H9 (cell line): ENCODE data around the gene MLIP. TPM values are rescaled to one million over a fixed set of nuclear protein-coding genes. Genes with fewer than 3 reads are reported as not detected.

ENCODE experiments used
- DNase-seq: peaks from one replicate; pipeline ENCODE4 v3.0.0-alpha.2; 2017
- H2AFZ ChIP-seq: one replicate; pipeline ENCODE4 v1.6.1; 2013; ENCODE audit warnings: mild to moderate bottlenecking, low read length, control low read depth, moderate library complexity
- H2AK5ac ChIP-seq: 2 replicates; pipeline ENCODE4 v1.6.1; 2013; ENCODE audit warnings: low read length, control low read depth, mixed read lengths; ENCODE audit not compliant: insufficient read length
- H2BK120ac ChIP-seq: one replicate; pipeline ENCODE4 v1.6.1; 2013; ENCODE audit warnings: low read depth, mild to moderate bottlenecking, low read length, control low read depth, inconsistent platforms; ENCODE audit not compliant: poor library complexity, severe bottlenecking
- H2BK12ac ChIP-seq: 2 replicates; pipeline ENCODE4 v1.6.1; 2013; ENCODE audit warnings: low read length, control low read depth, mixed read lengths, low read depth; ENCODE audit not compliant: insufficient read length
- H2BK15ac ChIP-seq: 2 replicates; pipeline ENCODE4 v1.6.1; 2013; ENCODE audit warnings: low read depth, low read length, control low read depth
- H2BK20ac ChIP-seq: one replicate; pipeline ENCODE4 v1.6.1; 2013; ENCODE audit warnings: low read depth, mild to moderate bottlenecking, low read length, control low read depth, inconsistent platforms; ENCODE audit not compliant: poor library complexity, severe bottlenecking
- H2BK5ac ChIP-seq: 2 replicates; pipeline ENCODE4 v1.6.1; 2013; ENCODE audit warnings: low read length, control low read depth, mixed read lengths; ENCODE audit not compliant: insufficient read length
- H3K14ac ChIP-seq: 2 replicates; pipeline ENCODE4 v1.6.1; 2013; ENCODE audit warnings: low read length, control low read depth; ENCODE audit not compliant: insufficient read depth
- H3K18ac ChIP-seq: 2 replicates; pipeline ENCODE4 v1.6.1; 2013; ENCODE audit warnings: low read depth, mild to moderate bottlenecking, mixed read lengths, low read length, control low read depth; ENCODE audit not compliant: insufficient read length
- H3K23ac ChIP-seq: 2 replicates; pipeline ENCODE4 v1.6.1; 2013; ENCODE audit warnings: low read length, control low read depth, mixed read lengths, low read depth; ENCODE audit not compliant: insufficient read length
- H3K23me2 ChIP-seq: 2 replicates; pipeline ENCODE4 v1.6.1; 2013; ENCODE audit warnings: low read depth, mild to moderate bottlenecking, mixed read lengths, low read length, control low read depth; ENCODE audit not compliant: insufficient read length, poor library complexity, severe bottlenecking
- H3K27ac ChIP-seq: 2 replicates; pipeline ENCODE4 v1.5.1; 2013; ENCODE audit warnings: low read length, control low read depth, mixed read lengths, low read depth; ENCODE audit not compliant: insufficient read length
- H3K27me3 ChIP-seq: 2 replicates; pipeline ENCODE4 v1.6.1; 2013; ENCODE audit warnings: low read length, control low read depth, inconsistent platforms; ENCODE audit not compliant: insufficient read depth
- H3K4ac ChIP-seq: 2 replicates; pipeline ENCODE4 v1.6.1; 2013; ENCODE audit warnings: low read depth, mild to moderate bottlenecking, control low read depth, inconsistent platforms, low read length, moderate library complexity
- H3K4me1 ChIP-seq: 2 replicates; pipeline ENCODE4 v1.6.1; 2013; ENCODE audit warnings: low read length, control low read depth, inconsistent platforms; ENCODE audit not compliant: insufficient read depth
- H3K4me2 ChIP-seq: 2 replicates; pipeline ENCODE4 v1.6.1; 2013; ENCODE audit warnings: low read length, control low read depth, mixed read lengths; ENCODE audit not compliant: insufficient read length, insufficient read depth
- H3K56ac ChIP-seq: 2 replicates; pipeline ENCODE4 v1.6.1; 2013; ENCODE audit warnings: low read depth, mild to moderate bottlenecking, mixed read lengths, low read length, control low read depth; ENCODE audit not compliant: insufficient read length
- H3K79me1 ChIP-seq: 2 replicates; pipeline ENCODE4 v1.6.1; 2013; ENCODE audit warnings: low read depth, mild to moderate bottlenecking, moderate library complexity, low read length, control low read depth, inconsistent platforms; ENCODE audit not compliant: insufficient read depth, poor library complexity, severe bottlenecking
- H3K79me2 ChIP-seq: 2 replicates; pipeline ENCODE4 v1.6.1; 2013; ENCODE audit warnings: low read length, control low read depth, inconsistent platforms; ENCODE audit not compliant: insufficient read depth
- H3K9ac ChIP-seq: 2 replicates; pipeline ENCODE4 v1.6.1; 2013; ENCODE audit warnings: low read length, control low read depth, mixed read lengths; ENCODE audit not compliant: insufficient read length; ENCODE audit errors: extremely low read depth
- H3K9me3 ChIP-seq: one replicate; pipeline ENCODE4 v1.6.1; 2013; ENCODE audit warnings: low read depth, low read length, inconsistent platforms; ENCODE audit not compliant: control insufficient read depth
- H3T11ph ChIP-seq: one replicate; pipeline ENCODE4 v1.6.1; 2013; ENCODE audit warnings: mild to moderate bottlenecking, low read length, control low read depth, inconsistent platforms
- H4K20me1 ChIP-seq: one replicate; pipeline ENCODE4 v1.6.1; 2013; ENCODE audit not compliant: control insufficient read depth, insufficient read length, insufficient read depth
- H4K5ac ChIP-seq: 2 replicates; pipeline ENCODE4 v1.6.1; 2013; ENCODE audit warnings: low read depth, mild to moderate bottlenecking, mixed read lengths, low read length, control low read depth; ENCODE audit not compliant: insufficient read length
- H4K8ac ChIP-seq: replicated peaks from 2 replicates; pipeline ENCODE4 v1.6.1; 2013; ENCODE audit warnings: low read length, control low read depth, mixed read lengths, low read depth; ENCODE audit not compliant: insufficient read length
- H4K91ac ChIP-seq: 2 replicates; pipeline ENCODE4 v1.6.1; 2013; ENCODE audit warnings: low read depth, mild to moderate bottlenecking, moderate library complexity, mixed read lengths, low read length, control low read depth; ENCODE audit not compliant: insufficient read length
- H3K27ac Mint-ChIP-seq, 3 experiments: 2 replicates in 2 of 3; 3 replicates in 1 of 3; pipeline ENCODE4 v1.8.0; 2020 to 2021; ENCODE audit warnings: mixed read lengths in 3 of 3, mild to moderate bottlenecking in 1 of 3, moderate library complexity in 1 of 3
- H3K27me3 Mint-ChIP-seq: 2 replicates; pipeline ENCODE4 v1.8.0; 2021; ENCODE audit warnings: low read depth, mild to moderate bottlenecking, moderate library complexity, mixed read lengths
- H3K36me3 Mint-ChIP-seq, 3 experiments: 2 replicates in 2 of 3; 3 replicates in 1 of 3; pipeline ENCODE4 v1.8.0; 2020 to 2021; ENCODE audit warnings: low read depth in 3 of 3, mixed read lengths in 3 of 3; ENCODE audit not compliant: insufficient read depth in 1 of 3
- H3K4me1 Mint-ChIP-seq, 2 experiments: 2 replicates each; pipeline ENCODE4 v1.8.0; 2020; ENCODE audit warnings: mixed read lengths in 2 of 2
- H3K4me3 Mint-ChIP-seq, 2 experiments: 2 replicates in 1 of 2; 3 replicates in 1 of 2; pipeline ENCODE4 v1.8.0; 2020 to 2021; ENCODE audit warnings: mild to moderate bottlenecking in 2 of 2, mixed read lengths in 2 of 2, moderate library complexity in 1 of 2
- H3K9me3 Mint-ChIP-seq, 2 experiments: 2 replicates in 1 of 2; 3 replicates in 1 of 2; pipeline ENCODE4 v1.8.0; 2020; ENCODE audit warnings: mild to moderate bottlenecking in 2 of 2, mixed read lengths in 2 of 2, moderate library complexity in 1 of 2
- WGBS: extraction: QIAGEN DNeasy Blood & Tissue Kit; methylation state at CpG from one replicate; pipeline ENCODE4 v1.1.7; 2013; ENCODE audit warnings: missing lambda C conversion rate, low lambda C conversion rate, mixed read lengths; ENCODE audit not compliant: insufficient read length; ENCODE audit errors: extremely low coverage; 5-methylcytosine and 5-hydroxymethylcytosine counted together
- total RNA-seq: library from RNA; stranded (reverse); gene quantifications from 2 replicates; pipeline ENCODE4 v1.2.1, GENCODE V29; 2021
- TF ChIP-seq, protein P1 (sequence below): fragments of 200-600 bp; sonication (generic); conservative IDR thresholded peaks from 3 replicates; pipeline ENCODE4 v1.8.0; 2021; ENCODE audit warnings: antibody characterized with exemption, mild to moderate bottlenecking

The MLIP gene
- total RNA-seq, 1 experiment from 2014 or later, result not detected

GRCh38 chr6:54115966-54116365 lies 4.7 kb downstream of the MLIP start:
- H2BK20ac ChIP-seq, result no peak overlapping the region
- peak overlapping the region; percentile 36 for H2AFZ ChIP-seq
- no peaks in the 10 kb centered on the region for H4K20me1 ChIP-seq
- H3K4me1 Mint-ChIP-seq, result peaks cover 10 to 11% of the 10 kb centered on the region in 2 experiments
- no peaks in the 10 kb centered on the region for H3K23me2 ChIP-seq
- H3K18ac ChIP-seq, result no peak overlapping the region
- no peak overlapping the region for H4K5ac ChIP-seq
- H3K9ac ChIP-seq, result no peak overlapping the region
- no peak overlapping the region for H3K56ac ChIP-seq
- TF ChIP-seq, protein P1, sequence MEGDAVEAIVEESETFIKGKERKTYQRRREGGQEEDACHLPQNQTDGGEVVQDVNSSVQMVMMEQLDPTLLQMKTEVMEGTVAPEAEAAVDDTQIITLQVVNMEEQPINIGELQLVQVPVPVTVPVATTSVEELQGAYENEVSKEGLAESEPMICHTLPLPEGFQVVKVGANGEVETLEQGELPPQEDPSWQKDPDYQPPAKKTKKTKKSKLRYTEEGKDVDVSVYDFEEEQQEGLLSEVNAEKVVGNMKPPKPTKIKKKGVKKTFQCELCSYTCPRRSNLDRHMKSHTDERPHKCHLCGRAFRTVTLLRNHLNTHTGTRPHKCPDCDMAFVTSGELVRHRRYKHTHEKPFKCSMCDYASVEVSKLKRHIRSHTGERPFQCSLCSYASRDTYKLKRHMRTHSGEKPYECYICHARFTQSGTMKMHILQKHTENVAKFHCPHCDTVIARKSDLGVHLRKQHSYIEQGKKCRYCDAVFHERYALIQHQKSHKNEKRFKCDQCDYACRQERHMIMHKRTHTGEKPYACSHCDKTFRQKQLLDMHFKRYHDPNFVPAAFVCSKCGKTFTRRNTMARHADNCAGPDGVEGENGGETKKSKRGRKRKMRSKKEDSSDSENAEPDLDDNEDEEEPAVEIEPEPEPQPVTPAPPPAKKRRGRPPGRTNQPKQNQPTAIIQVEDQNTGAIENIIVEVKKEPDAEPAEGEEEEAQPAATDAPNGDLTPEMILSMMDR, result no peak
- H3K14ac ChIP-seq, result no peak overlapping the region
- H3K36me3 Mint-ChIP-seq, result no peaks in the 10 kb centered on the region; a peak in 1 of 7 replicates
- H3T11ph ChIP-seq, result no peak overlapping the region
- no CpG with 5 or more reads among the region's 1 CpG for WGBS
- no peak for DNase-seq
- peaks cover 0 to 3% of the 10 kb centered on the region in 2 experiments; a peak in 1 of 5 replicates for H3K9me3 Mint-ChIP-seq
- no peak overlapping the region for H3K4ac ChIP-seq
- H2AK5ac ChIP-seq, result no peak overlapping the region
- no peak overlapping the region for H2BK12ac ChIP-seq
- no peaks in the 10 kb centered on the region for H3K27me3 Mint-ChIP-seq
- 0 out of 2 replicates have a peak overlapping the region, but pooled peaks have one; percentile 94 for H2BK15ac ChIP-seq
- no peaks in the 10 kb centered on the region for H3K79me1 ChIP-seq
- H3K4me1 ChIP-seq, result no peaks in the 10 kb centered on the region
- H3K4me2 ChIP-seq, result no peak overlapping the region
- no peaks in the 10 kb centered on the region for H3K27me3 ChIP-seq
- no peaks in the 10 kb centered on the region for H3K9me3 ChIP-seq
- H2BK5ac ChIP-seq, result no peak overlapping the region
- H4K91ac ChIP-seq, result no peak overlapping the region
- H3K23ac ChIP-seq, result no peak overlapping the region
- no peak overlapping the region for H4K8ac ChIP-seq
- H3K4me3 Mint-ChIP-seq, result no peak overlapping the region
- no peak overlapping the region for H2BK120ac ChIP-seq
- H3K27ac ChIP-seq, result no peak overlapping the region
- no peaks in the 10 kb centered on the region for H3K79me2 ChIP-seq
- H3K27ac Mint-ChIP-seq, result peak overlapping the region in 1 of 3 experiments; percentile 11; a peak in 1 of 7 replicates
